Sigmoid colon (tissue), 7 donors: Measurements from ENCODE around the gene MECR. TPM values are rescaled to one million over a fixed set of nuclear protein-coding genes. Genes with fewer than 3 reads are reported as not detected.

Experiments
- DNase-seq: peaks from one replicate; pipeline ENCODE4 v3.0.0-alpha.2; 2019
- H3K27ac ChIP-seq, 4 donors: fragments of 200-600 bp; sonication (generic); one replicate each; pipeline ENCODE4 v1.5.1; 2016 to 2019; ENCODE audit warnings: mild to moderate bottlenecking in 1 of 4
- H3K27me3 ChIP-seq, 3 donors: fragments of 200-600 bp; sonication (generic); one replicate each; pipeline ENCODE4 v1.5.1; 2019; ENCODE audit warnings: mild to moderate bottlenecking in 1 of 3
- H3K36me3 ChIP-seq, 4 donors: fragments of 200-600 bp; sonication (generic); one replicate each; pipeline ENCODE4 v1.5.1; 2016 to 2019
- H3K4me1 ChIP-seq, 4 donors: fragments of 200-600 bp; sonication (generic); one replicate each; pipeline ENCODE4 v1.5.1; 2017 to 2019
- H3K4me3 ChIP-seq, 4 donors: fragments of 200-600 bp; sonication (generic); one replicate each; pipeline ENCODE4 v1.5.1; 2017 to 2019; ENCODE audit warnings: mild to moderate bottlenecking in 2 of 4, moderate library complexity in 1 of 4
- H3K9me3 ChIP-seq, 4 donors: fragments of 200-600 bp in 3 of 4; sonication (generic) in 3 of 4; one replicate each; pipeline versions ENCODE4 v1.5.1 to v1.6.1; 2013 to 2019
- EP300 ChIP-seq, 4 donors: sonication (generic); formaldehyde crosslinking; IDR thresholded peaks; one replicate each; pipeline ENCODE4 v1.6.1; 2017; ENCODE audit warnings: antibody characterized with exemption in 4 of 4
- POLR2A ChIP-seq, 2 donors: fragments of 450-650 bp; IDR thresholded peaks; one replicate each; pipeline ENCODE4 v1.6.1; 2016; ENCODE audit warnings: antibody characterized with exemption in 2 of 2, mild to moderate bottlenecking in 2 of 2, moderate library complexity in 2 of 2
- POLR2AphosphoS5 ChIP-seq, 4 donors: sonication (generic); formaldehyde crosslinking; IDR thresholded peaks; one replicate each; pipeline ENCODE4 v1.6.1; 2017; ENCODE audit warnings: antibody characterized with exemption in 4 of 4
- WGBS, 2 donors: extraction: QIAGEN DNeasy Blood & Tissue Kit; methylation state at CpG; one replicate each; pipeline ENCODE4 v1.1.7; 2013; 5-methylcytosine and 5-hydroxymethylcytosine counted together
- intact Hi-C: fragments of 100-400 bp; cut with DNase I; formaldehyde crosslinking; loops from one replicate; pipeline ENCODE4 v1.15.1; 2023
- polyA plus RNA-seq, 3 donors: library from polyadenylated mRNA; stranded (reverse); fragments of 200-250 nt; gene quantifications; one replicate each; pipeline ENCODE4 v1.2.3, GENCODE V29; 2013
- total RNA-seq, 4 donors: library from RNA; depleted of rRNA; stranded (reverse); fragments of >200 nt; gene quantifications; one replicate each; pipeline ENCODE4 v1.1.0, GENCODE V29; 2016
- TF ChIP-seq, protein P1 (sequence below), 4 experiments: fragments of 450-650 bp in 3 of 4; fragments of 200-600 bp in 1 of 4; IDR thresholded peaks; one replicate each; pipeline ENCODE4 v1.5.1; 2016 to 2019; ENCODE audit warnings: antibody characterized with exemption in 4 of 4, mild to moderate bottlenecking in 3 of 4, moderate library complexity in 2 of 4
- donor health status: healthy with polysubstance abuse.
- donor health status: Bipolar disorder and iron deficiency.
- donor health status: healthy.

MECR gene
- total and polyA plus RNA-seq, 7 donors = 9.2 to 26.6 (median 17.1) TPM

DNA sequence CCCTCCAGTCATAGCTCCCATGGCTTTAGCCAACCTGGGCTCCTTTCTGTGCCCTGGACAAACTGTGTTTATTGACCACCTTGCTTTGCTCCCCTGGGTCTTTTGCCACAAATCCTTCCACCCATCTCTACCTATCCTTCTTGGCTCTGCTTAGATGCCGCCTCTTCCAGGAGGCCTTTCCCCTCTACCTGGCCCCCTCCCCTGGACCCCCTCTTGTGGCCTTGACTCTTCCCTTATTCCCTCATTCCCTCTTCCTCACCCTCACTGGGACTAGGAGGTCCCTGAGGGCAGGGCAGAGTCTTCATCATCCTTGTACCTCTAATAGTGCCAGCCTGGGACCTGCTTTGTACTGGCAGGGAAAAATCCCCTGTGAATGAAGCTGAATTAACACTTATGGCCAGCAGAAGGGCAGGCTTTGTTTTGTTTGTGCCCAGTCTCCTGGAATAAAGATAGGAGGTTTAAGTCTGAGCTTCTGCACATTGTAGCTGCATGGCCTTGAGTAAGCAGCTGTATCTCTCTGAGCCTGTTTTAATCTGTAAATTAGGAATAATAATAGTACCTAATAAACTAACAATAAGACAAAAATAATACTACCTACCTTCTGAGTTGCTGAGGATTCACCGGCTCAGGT lies 19.3 kb upstream of the MECR start:
- 97 to 98% methylated on average over 2 of the region's 2 CpGs for WGBS, 2 donors
- intact Hi-C loops = no loop called here
- Histone ChIP-seq H3K4me1 (no peaks in the 10 kb centered on the region), H3K27ac (no peak overlapping the region), H3K36me3 (no peaks in the 10 kb centered on the region), H3K27me3 (no peaks in the 10 kb centered on the region), H3K9me3 (no peaks in the 10 kb centered on the region), H3K4me3 (no peak overlapping the region)
- no peak for DNase-seq
- TF ChIP-seq, protein P1, sequence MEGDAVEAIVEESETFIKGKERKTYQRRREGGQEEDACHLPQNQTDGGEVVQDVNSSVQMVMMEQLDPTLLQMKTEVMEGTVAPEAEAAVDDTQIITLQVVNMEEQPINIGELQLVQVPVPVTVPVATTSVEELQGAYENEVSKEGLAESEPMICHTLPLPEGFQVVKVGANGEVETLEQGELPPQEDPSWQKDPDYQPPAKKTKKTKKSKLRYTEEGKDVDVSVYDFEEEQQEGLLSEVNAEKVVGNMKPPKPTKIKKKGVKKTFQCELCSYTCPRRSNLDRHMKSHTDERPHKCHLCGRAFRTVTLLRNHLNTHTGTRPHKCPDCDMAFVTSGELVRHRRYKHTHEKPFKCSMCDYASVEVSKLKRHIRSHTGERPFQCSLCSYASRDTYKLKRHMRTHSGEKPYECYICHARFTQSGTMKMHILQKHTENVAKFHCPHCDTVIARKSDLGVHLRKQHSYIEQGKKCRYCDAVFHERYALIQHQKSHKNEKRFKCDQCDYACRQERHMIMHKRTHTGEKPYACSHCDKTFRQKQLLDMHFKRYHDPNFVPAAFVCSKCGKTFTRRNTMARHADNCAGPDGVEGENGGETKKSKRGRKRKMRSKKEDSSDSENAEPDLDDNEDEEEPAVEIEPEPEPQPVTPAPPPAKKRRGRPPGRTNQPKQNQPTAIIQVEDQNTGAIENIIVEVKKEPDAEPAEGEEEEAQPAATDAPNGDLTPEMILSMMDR (IDR thresholded peaks at IDR 0.05) = no peak
- TF ChIP-seq POLR2AphosphoS5 (IDR thresholded peaks at IDR 0.05) = no peak
- TF ChIP-seq EP300 (IDR thresholded peaks at IDR 0.05) = no peak
- no peak for TF ChIP-seq POLR2A (IDR thresholded peaks at IDR 0.05)

DNA sequence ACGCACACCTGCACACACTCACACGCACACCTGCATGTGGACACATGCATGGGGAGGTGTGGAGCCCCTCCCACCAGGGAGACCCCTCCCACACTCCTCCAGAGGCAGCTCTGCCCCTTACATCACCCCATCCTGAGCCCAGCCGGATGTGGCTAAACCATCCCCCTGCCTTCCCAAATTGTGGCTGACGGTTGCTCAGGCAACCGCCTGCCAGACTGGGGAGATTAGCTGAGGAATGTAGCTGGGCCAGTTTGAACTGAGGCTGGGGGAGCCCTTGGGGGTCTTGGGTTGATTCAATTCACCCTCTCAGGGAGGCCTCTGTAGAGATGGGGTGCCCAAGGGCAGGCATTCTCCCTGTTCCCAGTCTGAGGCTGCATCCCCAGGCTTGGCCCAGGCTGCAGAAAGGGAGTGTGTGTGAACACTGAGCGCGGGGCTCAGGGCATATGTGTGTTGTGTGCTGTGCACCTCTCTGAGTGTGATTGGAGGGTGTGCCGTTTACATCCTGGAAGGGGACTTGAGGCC lies 18.5 kb upstream of the MECR start:
- intact Hi-C loops = no loop called here
- H3K4me1 ChIP-seq = no peaks in the 10 kb centered on the region

DNA sequence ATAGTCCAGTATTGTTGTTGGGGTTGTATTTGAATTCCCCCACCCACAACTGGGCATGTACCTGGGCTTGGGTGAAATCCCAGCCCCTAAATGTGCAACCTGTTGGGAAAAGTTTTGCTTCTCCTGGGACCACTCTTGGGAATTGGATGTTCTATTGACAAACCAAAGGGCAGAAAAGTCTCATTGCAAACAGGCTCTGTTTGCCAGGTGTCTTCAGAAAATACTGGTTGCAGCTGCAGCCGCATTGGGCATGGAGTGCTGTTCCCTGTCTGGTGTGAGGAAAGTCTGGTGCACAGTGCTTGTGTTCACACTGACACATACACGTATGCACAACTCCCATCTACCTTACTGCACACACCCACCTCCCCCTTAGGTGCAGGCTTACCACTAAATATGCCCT lies 17.7 kb upstream of the MECR start:
- TF ChIP-seq, protein P1 (IDR thresholded peaks at IDR 0.05) = no peak
- TF ChIP-seq POLR2AphosphoS5 (IDR thresholded peaks at IDR 0.05) (no peak), EP300 (IDR thresholded peaks at IDR 0.05) (no peak), POLR2A (IDR thresholded peaks at IDR 0.05) (no peak)
- Histone ChIP-seq H3K9me3 (no peaks in the 10 kb centered on the region), H3K36me3 (no peaks in the 10 kb centered on the region), H3K4me1 (no peaks in the 10 kb centered on the region), H3K27me3 (no peaks in the 10 kb centered on the region), H3K27ac (no peak overlapping the region), H3K4me3 (no peak overlapping the region)
- intact Hi-C loops = no loop called here
- no peak for DNase-seq
- 75 to 90% methylated on average over 2 of the region's 2 CpGs for WGBS, 2 donors

More for the DNA sequence above, 18.5 kb upstream of the MECR start:
- TF ChIP-seq POLR2AphosphoS5 (IDR thresholded peaks at IDR 0.05) (no peak), POLR2A (IDR thresholded peaks at IDR 0.05) (no peak), EP300 (IDR thresholded peaks at IDR 0.05) (no peak)
- TF ChIP-seq, protein P1 (IDR thresholded peaks at IDR 0.05) = no peak
- DNase-seq = no peak
- 64 to 80% methylated on average over 8 of the region's 8 CpGs for WGBS, 2 donors
- H3K9me3 ChIP-seq = no peaks in the 10 kb centered on the region
- H3K27me3 ChIP-seq = no peaks in the 10 kb centered on the region
- no peak overlapping the region for H3K27ac ChIP-seq
- no peaks in the 10 kb centered on the region for H3K36me3 ChIP-seq
- no peak overlapping the region for H3K4me3 ChIP-seq

DNA sequence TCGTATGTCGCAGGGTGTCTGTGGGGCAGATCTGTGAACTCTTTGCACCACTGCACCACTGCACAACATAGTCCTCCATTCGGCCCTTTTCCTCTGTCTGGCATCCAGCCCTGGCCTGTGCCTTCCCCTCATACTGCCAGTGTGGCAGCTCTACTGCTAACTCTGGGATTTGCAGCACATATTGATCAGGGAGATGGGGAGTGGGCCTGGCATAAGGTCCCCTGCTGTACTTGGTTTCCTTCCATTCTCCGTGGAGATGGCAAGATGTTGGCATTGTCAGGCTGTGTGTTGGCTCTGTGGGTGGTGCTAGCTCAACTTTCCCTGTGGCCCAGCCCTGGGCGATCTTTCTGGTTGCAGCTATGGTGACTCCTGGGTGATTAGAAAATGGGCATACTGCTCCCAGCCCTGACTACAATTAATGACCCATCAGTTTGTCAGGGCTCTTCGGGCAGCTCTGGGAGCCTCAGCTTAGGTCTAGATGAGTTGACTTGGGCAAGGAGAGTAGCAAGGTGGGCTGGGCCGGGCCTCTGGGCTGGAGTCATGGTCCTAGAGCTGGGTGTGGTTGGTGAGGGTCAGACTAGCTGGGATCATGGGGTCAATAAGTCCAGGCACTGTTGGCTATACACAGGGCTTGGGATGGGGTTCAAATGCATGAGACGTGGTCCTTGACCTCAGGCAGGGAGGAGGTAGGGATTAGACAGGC lies 17.0 kb upstream of the MECR start:
- H3K4me1 ChIP-seq = no peaks in the 10 kb centered on the region
- no peak overlapping the region for H3K27ac ChIP-seq
- TF ChIP-seq EP300 (IDR thresholded peaks at IDR 0.05) = no peak
- no peak for TF ChIP-seq POLR2AphosphoS5 (IDR thresholded peaks at IDR 0.05)
- TF ChIP-seq, protein P1 (IDR thresholded peaks at IDR 0.05) = no peak
- TF ChIP-seq POLR2A (IDR thresholded peaks at IDR 0.05) = no peak
- H3K9me3 ChIP-seq = no peaks in the 10 kb centered on the region
- intact Hi-C loops = no loop called here
- H3K36me3 ChIP-seq = no peaks in the 10 kb centered on the region
- 88 to 89% methylated on average over 8 of the region's 8 CpGs for WGBS, 2 donors
- no peaks in the 10 kb centered on the region for H3K27me3 ChIP-seq
- no peak for DNase-seq
- H3K4me3 ChIP-seq = no peak overlapping the region
